ENCODE data around the gene KCND2. TPM values are rescaled to one million over a fixed set of nuclear protein-coding genes. Genes with fewer than 3 reads are reported as not detected.

The KCND2 gene
- total and polyA plus RNA-seq, 2 donors from 2014 or later = 0.19 TPM; not detected in 1

GRCh38 chr7:120675076-120675475 is 402.1 kb downstream of the KCND2 start:
- TF ChIP-seq, protein P1, sequence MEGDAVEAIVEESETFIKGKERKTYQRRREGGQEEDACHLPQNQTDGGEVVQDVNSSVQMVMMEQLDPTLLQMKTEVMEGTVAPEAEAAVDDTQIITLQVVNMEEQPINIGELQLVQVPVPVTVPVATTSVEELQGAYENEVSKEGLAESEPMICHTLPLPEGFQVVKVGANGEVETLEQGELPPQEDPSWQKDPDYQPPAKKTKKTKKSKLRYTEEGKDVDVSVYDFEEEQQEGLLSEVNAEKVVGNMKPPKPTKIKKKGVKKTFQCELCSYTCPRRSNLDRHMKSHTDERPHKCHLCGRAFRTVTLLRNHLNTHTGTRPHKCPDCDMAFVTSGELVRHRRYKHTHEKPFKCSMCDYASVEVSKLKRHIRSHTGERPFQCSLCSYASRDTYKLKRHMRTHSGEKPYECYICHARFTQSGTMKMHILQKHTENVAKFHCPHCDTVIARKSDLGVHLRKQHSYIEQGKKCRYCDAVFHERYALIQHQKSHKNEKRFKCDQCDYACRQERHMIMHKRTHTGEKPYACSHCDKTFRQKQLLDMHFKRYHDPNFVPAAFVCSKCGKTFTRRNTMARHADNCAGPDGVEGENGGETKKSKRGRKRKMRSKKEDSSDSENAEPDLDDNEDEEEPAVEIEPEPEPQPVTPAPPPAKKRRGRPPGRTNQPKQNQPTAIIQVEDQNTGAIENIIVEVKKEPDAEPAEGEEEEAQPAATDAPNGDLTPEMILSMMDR (IDR thresholded peaks at IDR 0.05; ENCODE audit: borderline replicate concordance, extremely low read depth, insufficient read depth) = no peak
- FAIRE-seq (no peak), DNase-seq (no peak)
- Histone ChIP-seq H3K36me3 (ENCODE audit: control insufficient read depth in 2 of 3, insufficient read depth in 3 of 3, low read length in 3 of 3) (no peaks in the 10 kb centered on the region), H3K9ac (ENCODE audit: low read length in 3 of 3) (no peak overlapping the region), H3K9me3 (ENCODE audit: control insufficient read depth in 2 of 3, insufficient read depth in 1 of 3, low read length in 3 of 3) (no peaks in the 10 kb centered on the region), H3K4me3 (ENCODE audit: low read length in 3 of 3) (no peak overlapping the region), H3K27ac (ENCODE audit: low read depth in 2 of 2, low read length in 2 of 2) (no peak overlapping the region), H3K4me1 (ENCODE audit: control insufficient read depth in 2 of 3, insufficient read depth in 2 of 3, low read depth in 1 of 3, low read length in 3 of 3) (no peaks in the 10 kb centered on the region), H3K27me3 (ENCODE audit: control insufficient read depth, insufficient read depth, low read length) (no peaks in the 10 kb centered on the region)
- intact Hi-C loops (cut with DNase I) = no loop called here

GRCh38 chr7:120677535-120677934 is 404.6 kb downstream of the KCND2 start:
- intact Hi-C loops (cut with DNase I) = no loop called here
- DNase-seq = no peak
- Histone ChIP-seq H3K9me3 (ENCODE audit: control insufficient read depth in 2 of 3, insufficient read depth in 1 of 3, low read length in 3 of 3) (no peaks in the 10 kb centered on the region), H3K27me3 (ENCODE audit: control insufficient read depth, insufficient read depth, low read length) (no peaks in the 10 kb centered on the region), H3K4me1 (ENCODE audit: control insufficient read depth in 2 of 3, insufficient read depth in 2 of 3, low read depth in 1 of 3, low read length in 3 of 3) (no peaks in the 10 kb centered on the region), H3K27ac (ENCODE audit: low read depth in 2 of 2, low read length in 2 of 2) (no peak overlapping the region), H3K4me3 (ENCODE audit: low read length in 3 of 3) (no peak overlapping the region), H3K36me3 (ENCODE audit: control insufficient read depth in 2 of 3, insufficient read depth in 3 of 3, low read length in 3 of 3) (no peaks in the 10 kb centered on the region), H3K9ac (ENCODE audit: low read length in 3 of 3) (no peak overlapping the region)
- TF ChIP-seq, protein P1 (IDR thresholded peaks at IDR 0.05; ENCODE audit: borderline replicate concordance, extremely low read depth, insufficient read depth) = no peak
- no peak for FAIRE-seq

DNA sequence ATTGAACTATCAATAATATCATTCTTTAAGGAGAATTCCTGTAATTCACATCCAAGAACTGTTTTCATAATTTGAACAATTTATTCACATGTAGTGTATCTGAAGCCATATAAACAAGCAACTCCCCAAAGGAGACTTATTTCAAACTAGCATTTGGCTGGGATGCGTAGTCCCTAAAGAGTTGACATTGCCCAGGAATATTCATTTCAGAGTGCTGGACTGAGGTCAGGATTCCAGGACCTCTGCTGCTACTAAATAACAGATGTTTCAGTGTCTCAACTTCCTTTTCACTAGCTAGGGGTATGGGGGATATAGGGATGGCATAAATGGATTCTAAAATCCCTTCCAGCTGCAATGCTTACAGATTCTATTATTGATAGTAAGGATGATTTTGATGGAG is 408.0 kb downstream of the KCND2 start:
- Histone ChIP-seq H3K4me1 (ENCODE audit: control insufficient read depth in 2 of 3, insufficient read depth in 2 of 3, low read depth in 1 of 3, low read length in 3 of 3) (no peaks in the 10 kb centered on the region), H3K4me3 (ENCODE audit: low read length in 3 of 3) (no peak overlapping the region), H3K9ac (ENCODE audit: low read length in 3 of 3) (no peak overlapping the region), H3K27ac (ENCODE audit: low read depth in 2 of 2, low read length in 2 of 2) (no peak overlapping the region), H3K9me3 (ENCODE audit: control insufficient read depth in 2 of 3, insufficient read depth in 1 of 3, low read length in 3 of 3) (no peaks in the 10 kb centered on the region), H3K36me3 (ENCODE audit: control insufficient read depth in 2 of 3, insufficient read depth in 3 of 3, low read length in 3 of 3) (no peaks in the 10 kb centered on the region), H3K27me3 (ENCODE audit: control insufficient read depth, insufficient read depth, low read length) (no peaks in the 10 kb centered on the region)
- DNase-seq = peak in 1 of 5 donors; percentile 13
- intact Hi-C loops (cut with DNase I) = no loop called here
- FAIRE-seq = no peak
- TF ChIP-seq, protein P1 (IDR thresholded peaks at IDR 0.05; ENCODE audit: borderline replicate concordance, extremely low read depth, insufficient read depth) = no peak

DNA sequence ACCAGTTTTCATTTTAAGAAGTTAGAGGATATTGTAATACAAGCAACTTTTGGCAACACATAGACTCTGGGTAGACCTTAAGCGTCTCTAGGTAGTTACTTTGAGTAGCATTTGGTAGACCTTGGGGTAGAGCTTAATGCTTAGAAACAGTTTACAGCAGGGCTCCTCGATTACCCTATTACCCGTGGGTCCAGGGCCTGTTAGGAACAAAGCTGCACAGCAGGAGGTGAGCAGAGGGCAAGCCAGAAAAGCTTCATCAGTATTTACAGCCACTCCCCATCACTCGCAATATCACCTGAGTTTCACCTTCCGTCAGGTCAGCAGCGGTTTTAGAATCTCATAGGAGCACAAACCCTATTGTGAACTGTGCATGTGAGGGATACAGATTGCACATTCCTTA is 411.5 kb downstream of the KCND2 start:
- H3K4me1 ChIP-seq (ENCODE audit: control insufficient read depth in 2 of 3, insufficient read depth in 2 of 3, low read depth in 1 of 3, low read length in 3 of 3) = no peaks in the 10 kb centered on the region

More for the DNA sequence above, 411.5 kb downstream of the KCND2 start:
- FAIRE-seq (no peak), DNase-seq (no peak)
- H3K36me3 ChIP-seq (ENCODE audit: control insufficient read depth in 2 of 3, insufficient read depth in 3 of 3, low read length in 3 of 3) = no peaks in the 10 kb centered on the region
- no peak overlapping the region for H3K9ac ChIP-seq (ENCODE audit: low read length in 3 of 3)
- no peak overlapping the region for H3K4me3 ChIP-seq (ENCODE audit: low read length in 3 of 3)
- H3K9me3 ChIP-seq (ENCODE audit: control insufficient read depth in 2 of 3, insufficient read depth in 1 of 3, low read length in 3 of 3) = no peaks in the 10 kb centered on the region
- no peaks in the 10 kb centered on the region for H3K27me3 ChIP-seq (ENCODE audit: control insufficient read depth, insufficient read depth, low read length)
- TF ChIP-seq, protein P1 (IDR thresholded peaks at IDR 0.05; ENCODE audit: borderline replicate concordance, extremely low read depth, insufficient read depth) = no peak
- intact Hi-C loops (cut with DNase I) = no loop called here
- H3K27ac ChIP-seq (ENCODE audit: low read depth in 2 of 2, low read length in 2 of 2) = no peak overlapping the region
